ENCODE measurements around the gene EDN3.

The EDN3 gene

DNA sequence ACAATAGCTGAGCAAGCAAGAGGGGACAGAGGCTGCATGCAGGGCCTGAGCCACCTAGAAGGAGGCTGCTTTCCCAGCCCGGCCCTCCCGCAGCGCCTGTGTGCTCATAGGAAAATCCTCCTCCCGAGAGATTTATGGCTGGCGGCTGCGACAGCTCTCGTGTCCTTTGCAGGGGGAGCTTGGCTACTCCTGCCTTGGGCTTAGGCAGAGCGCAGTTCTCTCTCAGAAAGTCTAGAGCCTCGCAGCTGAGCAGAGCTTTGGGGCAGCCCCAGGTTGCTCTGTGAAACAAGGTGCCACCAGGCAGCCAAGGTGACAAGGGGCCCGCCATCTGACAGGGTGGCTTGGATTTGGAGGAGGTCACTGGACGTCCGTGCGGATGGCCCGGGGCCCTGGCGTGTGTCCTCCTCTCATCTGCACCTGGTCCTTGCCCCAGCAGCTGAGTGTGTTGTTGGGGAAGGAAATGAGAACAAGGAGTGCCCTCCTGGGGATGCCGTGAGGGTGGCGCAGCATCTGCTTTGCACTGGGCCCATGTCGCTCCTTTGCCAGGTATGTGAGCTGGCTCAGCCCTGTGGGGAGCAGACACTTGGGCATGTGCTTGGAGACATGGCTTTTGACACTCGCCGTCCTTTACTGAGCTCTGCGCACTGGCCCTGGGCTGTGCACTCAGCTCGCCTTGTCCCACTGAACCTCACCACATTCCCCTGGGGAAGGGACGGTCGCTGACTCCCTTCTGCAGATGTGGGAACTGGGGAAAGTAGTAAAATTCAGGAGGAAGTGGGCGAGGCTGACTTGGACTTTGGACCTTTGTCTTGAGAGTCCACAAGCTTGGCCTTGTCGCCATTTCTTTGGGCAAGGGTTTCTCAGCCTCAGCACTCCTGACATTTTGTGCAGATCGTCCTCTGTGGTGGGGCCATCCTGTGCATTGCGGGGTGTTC lies 41.9 kb downstream of the EDN3 start:
- Histone ChIP-seq H3K79me2 (ENCODE audit: low read length) (no peaks in the 10 kb centered on the region), H4K20me1 (ENCODE audit: insufficient read depth, low read length) (no peaks in the 10 kb centered on the region), H3K36me3 (replicated peaks; ENCODE audit: low read depth, low read length) (no peaks in the 10 kb centered on the region), H3K4me1 (ENCODE audit: low read length) (no peaks in the 10 kb centered on the region), H3K9ac (ENCODE audit: low read length) (no peak overlapping the region), H3K27ac (ENCODE audit: low read length) (no peak overlapping the region), H3K4me2 (ENCODE audit: low read length) (no peak overlapping the region), H3K27me3 (ENCODE audit: low read depth, low read length) (peaks cover 23% of the 10 kb centered on the region), H2AFZ (ENCODE audit: low read depth, low read length) (no peak overlapping the region), H3K9me3 (ENCODE audit: insufficient read depth, low read length) (peaks cover 8% of the 10 kb centered on the region), H3K4me3 (ENCODE audit: low read length) (no peak overlapping the region)
- TF ChIP-seq EZH2phosphoT487 (IDR thresholded peaks at IDR 0.05; ENCODE audit: low read depth) = no peak
- TF ChIP-seq, protein P1, sequence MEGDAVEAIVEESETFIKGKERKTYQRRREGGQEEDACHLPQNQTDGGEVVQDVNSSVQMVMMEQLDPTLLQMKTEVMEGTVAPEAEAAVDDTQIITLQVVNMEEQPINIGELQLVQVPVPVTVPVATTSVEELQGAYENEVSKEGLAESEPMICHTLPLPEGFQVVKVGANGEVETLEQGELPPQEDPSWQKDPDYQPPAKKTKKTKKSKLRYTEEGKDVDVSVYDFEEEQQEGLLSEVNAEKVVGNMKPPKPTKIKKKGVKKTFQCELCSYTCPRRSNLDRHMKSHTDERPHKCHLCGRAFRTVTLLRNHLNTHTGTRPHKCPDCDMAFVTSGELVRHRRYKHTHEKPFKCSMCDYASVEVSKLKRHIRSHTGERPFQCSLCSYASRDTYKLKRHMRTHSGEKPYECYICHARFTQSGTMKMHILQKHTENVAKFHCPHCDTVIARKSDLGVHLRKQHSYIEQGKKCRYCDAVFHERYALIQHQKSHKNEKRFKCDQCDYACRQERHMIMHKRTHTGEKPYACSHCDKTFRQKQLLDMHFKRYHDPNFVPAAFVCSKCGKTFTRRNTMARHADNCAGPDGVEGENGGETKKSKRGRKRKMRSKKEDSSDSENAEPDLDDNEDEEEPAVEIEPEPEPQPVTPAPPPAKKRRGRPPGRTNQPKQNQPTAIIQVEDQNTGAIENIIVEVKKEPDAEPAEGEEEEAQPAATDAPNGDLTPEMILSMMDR (IDR thresholded peaks at IDR 0.05; ENCODE audit: low read depth, low read length) = no peak

DNA sequence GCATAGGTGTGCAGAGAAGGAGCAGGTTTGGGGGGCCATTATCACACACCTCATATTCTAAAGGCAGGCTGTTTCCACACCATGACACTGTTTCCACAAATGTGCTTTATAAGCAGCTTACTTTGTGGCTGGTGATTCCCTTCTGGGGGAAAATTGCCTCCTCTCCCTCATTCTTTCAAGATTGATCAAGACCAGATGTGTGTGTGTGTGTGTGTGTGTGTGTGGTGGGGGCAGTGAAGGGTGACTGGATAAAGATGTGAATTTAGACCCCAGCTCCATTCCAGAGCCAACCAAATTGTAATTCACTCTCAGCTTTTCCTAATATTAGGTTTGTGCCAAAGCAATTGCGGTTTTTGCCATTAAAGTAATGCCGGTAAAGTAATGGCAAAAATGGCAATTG lies 45.6 kb downstream of the EDN3 start:
- Histone ChIP-seq H3K4me1 (ENCODE audit: low read length) (no peaks in the 10 kb centered on the region), H3K79me2 (ENCODE audit: low read length) (no peaks in the 10 kb centered on the region), H3K27me3 (ENCODE audit: low read depth, low read length) (peaks cover 43% of the 10 kb centered on the region), H3K9me3 (ENCODE audit: insufficient read depth, low read length) (peaks cover 8% of the 10 kb centered on the region), H3K36me3 (replicated peaks; ENCODE audit: low read depth, low read length) (no peaks in the 10 kb centered on the region), H3K9ac (ENCODE audit: low read length) (no peak overlapping the region), H3K4me2 (ENCODE audit: low read length) (no peak overlapping the region), H3K27ac (ENCODE audit: low read length) (no peak overlapping the region), H2AFZ (ENCODE audit: low read depth, low read length) (no peak overlapping the region), H3K4me3 (ENCODE audit: low read length) (no peak overlapping the region), H4K20me1 (ENCODE audit: insufficient read depth, low read length) (no peaks in the 10 kb centered on the region)
- TF ChIP-seq, protein P1 (IDR thresholded peaks at IDR 0.05; ENCODE audit: low read depth, low read length) = no peak
- no peak for TF ChIP-seq EZH2phosphoT487 (IDR thresholded peaks at IDR 0.05; ENCODE audit: low read depth)

DNA sequence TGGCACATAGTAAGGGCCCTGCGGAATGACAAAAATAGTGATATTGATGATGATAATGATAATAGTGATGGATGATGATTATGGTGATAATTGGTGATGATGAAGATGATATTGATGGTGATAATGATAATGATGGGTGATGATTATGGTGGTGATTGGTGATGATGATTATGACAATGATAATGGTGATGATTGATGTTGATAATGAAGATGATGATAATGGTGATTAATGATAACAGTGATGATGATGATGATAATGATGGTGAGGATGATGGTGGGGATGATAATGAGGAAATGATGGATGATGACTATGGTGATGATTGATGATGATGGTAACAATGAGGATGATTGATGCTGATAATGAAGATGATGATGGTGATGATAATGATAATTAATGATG lies 48.9 kb downstream of the EDN3 start:
- TF ChIP-seq EZH2phosphoT487 (IDR thresholded peaks at IDR 0.05; ENCODE audit: low read depth) = no peak
- TF ChIP-seq, protein P1 (IDR thresholded peaks at IDR 0.05; ENCODE audit: low read depth, low read length) = no peak
- H3K9ac ChIP-seq (ENCODE audit: low read length) = no peak overlapping the region
- no peak overlapping the region for H3K27ac ChIP-seq (ENCODE audit: low read length)
- no peaks in the 10 kb centered on the region for H3K4me1 ChIP-seq (ENCODE audit: low read length)
- H3K27me3 ChIP-seq (ENCODE audit: low read depth, low read length) = peaks cover 47% of the 10 kb centered on the region
- no peaks in the 10 kb centered on the region for H3K79me2 ChIP-seq (ENCODE audit: low read length)
- no peak overlapping the region for H3K4me2 ChIP-seq (ENCODE audit: low read length)
- no peak overlapping the region for H2AFZ ChIP-seq (ENCODE audit: low read depth, low read length)
- no peak overlapping the region for H3K4me3 ChIP-seq (ENCODE audit: low read length)
- no peaks in the 10 kb centered on the region for H4K20me1 ChIP-seq (ENCODE audit: insufficient read depth, low read length)
- H3K36me3 ChIP-seq (replicated peaks; ENCODE audit: low read depth, low read length) = no peaks in the 10 kb centered on the region
- peaks cover 8% of the 10 kb centered on the region; the same call in 1 of the 2 replicates for H3K9me3 ChIP-seq (ENCODE audit: insufficient read depth, low read length)

DNA sequence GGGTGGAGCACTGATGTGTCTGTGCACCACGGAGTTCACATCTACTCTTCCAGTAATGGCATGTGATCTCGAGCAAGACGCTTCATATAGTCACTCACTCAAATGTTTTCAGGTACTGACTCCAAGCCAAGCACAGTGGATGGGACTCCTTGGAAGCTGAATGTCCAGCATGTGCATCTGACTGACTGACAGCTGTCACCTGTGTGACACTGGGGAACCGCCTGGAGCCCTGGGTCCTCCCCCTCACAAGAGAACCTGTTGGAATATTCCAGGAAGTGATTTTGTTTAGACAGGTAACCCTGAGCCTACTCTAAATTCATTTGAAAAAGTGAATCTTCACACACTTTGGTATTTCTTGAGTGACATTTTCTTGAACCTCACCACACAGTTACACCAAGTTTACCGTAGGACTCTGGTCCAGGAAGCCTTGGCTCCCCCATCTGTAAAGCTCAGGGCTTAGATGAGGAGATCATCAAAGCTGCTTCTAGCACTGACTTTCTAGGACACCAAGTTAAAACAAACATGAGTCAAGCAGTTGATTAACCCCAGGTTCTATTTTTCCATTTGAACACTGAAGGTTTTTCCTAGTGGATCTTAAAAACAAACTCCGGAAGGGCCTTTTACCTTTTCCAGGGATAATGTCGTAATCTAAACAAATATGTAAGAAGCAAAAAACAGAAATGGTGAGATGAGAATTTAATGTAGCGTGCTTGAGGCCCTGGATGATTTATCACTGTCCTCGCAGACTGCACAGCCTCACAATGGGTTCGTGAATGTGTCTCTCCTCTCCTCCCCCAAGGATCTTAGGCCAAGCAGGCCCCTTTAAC lies 50.1 kb downstream of the EDN3 start:
- Histone ChIP-seq H3K4me1 (ENCODE audit: low read length) (no peaks in the 10 kb centered on the region), H3K27me3 (ENCODE audit: low read depth, low read length) (peaks cover 43% of the 10 kb centered on the region)
- TF ChIP-seq, protein P1 (IDR thresholded peaks at IDR 0.05; ENCODE audit: low read depth, low read length) = no peak
- TF ChIP-seq EZH2phosphoT487 (IDR thresholded peaks at IDR 0.05; ENCODE audit: low read depth) = no peak

More for the DNA sequence above, 50.1 kb downstream of the EDN3 start:
- H3K79me2 ChIP-seq (ENCODE audit: low read length) = no peaks in the 10 kb centered on the region
- H3K9me3 ChIP-seq (ENCODE audit: insufficient read depth, low read length) = no peaks in the 10 kb centered on the region
- no peaks in the 10 kb centered on the region for H4K20me1 ChIP-seq (ENCODE audit: insufficient read depth, low read length)
- H3K4me2 ChIP-seq (ENCODE audit: low read length) = no peak overlapping the region
- no peak overlapping the region for H3K4me3 ChIP-seq (ENCODE audit: low read length)
- H3K36me3 ChIP-seq (replicated peaks; ENCODE audit: low read depth, low read length) = no peaks in the 10 kb centered on the region
- H3K27ac ChIP-seq (ENCODE audit: low read length) = no peak overlapping the region
- no peak overlapping the region for H3K9ac ChIP-seq (ENCODE audit: low read length)
- H2AFZ ChIP-seq (ENCODE audit: low read depth, low read length) = no peak overlapping the region

Data from OCI-LY3 (cell line).